H1 (cell line): ENCODE results near the gene KHDC4. TPM values are rescaled to one million over a fixed set of nuclear protein-coding genes. Genes with fewer than 3 reads are reported as not detected.

Experiments used
- CTCF ChIA-PET: fragments of 300-600 bp; sonication (Branson Sonifier 250); formaldehyde crosslinking; loops from one replicate; lab custom pipeline; 2021; ENCODE audit not compliant: partially characterized antibody; lab: Charles Lee
- POLR2A ChIA-PET: fragments of 300-600 bp; sonication (Branson Sonifier 250); formaldehyde crosslinking; loops from one replicate; lab custom pipeline; 2021; ENCODE audit warnings: inconsistent platforms; ENCODE audit not compliant: partially characterized antibody; lab: Charles Lee
- DNase-seq, 2 experiments: peaks; one replicate each; pipeline versions ENCODE4 v3.0.0 to v3.0.0-alpha.2; 2010 to 2022; ENCODE audit warnings: low spot score in 2 of 2, low read depth in 1 of 2, mixed read lengths in 1 of 2
- FAIRE-seq: peaks from 2 replicates; lab custom pipeline; 2011; peaks lifted over from hg19 to GRCh38; lab: Jason Lieb, UNC
- H2AFZ ChIP-seq: 2 replicates; pipeline ENCODE4 v1.8.1; 2012; ENCODE audit warnings: low read length, inconsistent platforms
- H2AK5ac ChIP-seq: 2 replicates; pipeline ENCODE4 v1.6.1; 2013; ENCODE audit warnings: low read depth, low read length
- H2BK120ac ChIP-seq: replicated peaks from 2 replicates; pipeline ENCODE3; 2013; ENCODE audit warnings: low read depth, low read length, inconsistent platforms
- H2BK12ac ChIP-seq: 2 replicates; pipeline ENCODE4 v1.6.1; 2013; ENCODE audit warnings: low read depth, low read length
- H2BK15ac ChIP-seq: 2 replicates; pipeline ENCODE4 v1.6.1; 2013; ENCODE audit warnings: low read length
- H2BK20ac ChIP-seq: 2 replicates; pipeline ENCODE4 v1.6.1; 2013; ENCODE audit warnings: low read length
- H2BK5ac ChIP-seq: 2 replicates; pipeline ENCODE4 v1.6.1; 2013; ENCODE audit warnings: low read depth, low read length
- H3K14ac ChIP-seq: 2 replicates; pipeline ENCODE4 v1.6.1; 2013; ENCODE audit warnings: inconsistent platforms; ENCODE audit not compliant: insufficient read length
- H3K18ac ChIP-seq: 2 replicates; pipeline ENCODE4 v1.6.1; 2013; ENCODE audit warnings: low read length; ENCODE audit errors: extremely low read depth
- H3K23ac ChIP-seq: 2 replicates; pipeline ENCODE4 v1.6.1; 2013; ENCODE audit warnings: inconsistent platforms; ENCODE audit not compliant: insufficient read length
- H3K23me2 ChIP-seq: 2 replicates; pipeline ENCODE4 v1.6.1; 2013; ENCODE audit warnings: low read depth, low read length
- H3K27ac ChIP-seq: 2 replicates; pipeline ENCODE4 v1.6.1; 2011; ENCODE audit warnings: low read depth, low read length, inconsistent platforms
- H3K27me3 ChIP-seq, 4 experiments: replicated peaks in 1 of 4; 1 replicate in 1 of 4; 2 replicates in 3 of 4; pipeline versions ENCODE4 v1.6.1 to v1.8.1; 2011 to 2013; ENCODE audit warnings: low read length in 3 of 4, mild to moderate bottlenecking in 3 of 4, inconsistent platforms in 2 of 4, mixed read lengths in 2 of 4, moderate library complexity in 1 of 4; ENCODE audit not compliant: control insufficient read depth in 3 of 4, insufficient read depth in 3 of 4; ENCODE audit errors: extremely low read depth in 1 of 4
- H3K36me3 ChIP-seq, 4 experiments: 2 replicates each; pipeline versions ENCODE4 v1.6.1 to v1.8.1; 2011 to 2013; ENCODE audit warnings: mild to moderate bottlenecking in 4 of 4, low read length in 3 of 4, moderate library complexity in 2 of 4, control low read depth in 1 of 4, inconsistent platforms in 1 of 4; ENCODE audit not compliant: insufficient read depth in 4 of 4, control insufficient read depth in 2 of 4
- H3K4ac ChIP-seq: replicated peaks from 2 replicates; pipeline ENCODE3; 2013; ENCODE audit warnings: low read length, low read depth, mixed read lengths, inconsistent platforms; ENCODE audit not compliant: insufficient read length
- H3K4me1 ChIP-seq, 4 experiments: replicated peaks in 1 of 4; 1 replicate in 1 of 4; 2 replicates in 3 of 4; pipeline versions ENCODE4 v1.6.1 to v1.8.1; 2011 to 2013; ENCODE audit warnings: low read length in 3 of 4, inconsistent platforms in 2 of 4, mixed read lengths in 1 of 4; ENCODE audit not compliant: insufficient read depth in 4 of 4, control insufficient read depth in 3 of 4
- H3K4me2 ChIP-seq, 2 experiments: 2 replicates each; pipeline versions ENCODE4 v1.6.1 to v1.8.1; 2011 to 2013; ENCODE audit warnings: low read depth in 2 of 2, low read length in 2 of 2, control low read depth in 1 of 2, inconsistent platforms in 1 of 2, mild to moderate bottlenecking in 1 of 2; ENCODE audit not compliant: insufficient read depth in 1 of 2
- H3K4me3 ChIP-seq, 4 experiments: fragments of 200-600, 300-600 bp in 1 of 4; sonication (generic), shearing (Covaris generic), sonication (Bioruptor Twin) in 1 of 4; 2 replicates each; pipeline versions ENCODE4 v1.5.1 to v1.8.1; 2011 to 2016; ENCODE audit warnings: low read length in 4 of 4, low read depth in 3 of 4, control low read depth in 2 of 4, inconsistent platforms in 2 of 4, mild to moderate bottlenecking in 2 of 4, mixed read lengths in 1 of 4, moderate library complexity in 1 of 4; ENCODE audit not compliant: insufficient read depth in 2 of 4; ENCODE audit errors: extremely low read depth in 1 of 4
- H3K56ac ChIP-seq: replicated peaks from 2 replicates; pipeline ENCODE3; 2013; ENCODE audit warnings: low read depth, mild to moderate bottlenecking, mixed read lengths, low read length, inconsistent platforms; ENCODE audit not compliant: insufficient read length
- H3K79me1 ChIP-seq: 2 replicates; pipeline ENCODE4 v1.6.1; 2013; ENCODE audit warnings: low read depth, low read length, control low read depth
- H3K79me2 ChIP-seq, 2 experiments: 2 replicates each; pipeline versions ENCODE4 v1.6.1 to v1.8.1; 2012 to 2013; ENCODE audit warnings: low read length in 2 of 2, mild to moderate bottlenecking in 2 of 2, inconsistent platforms in 1 of 2; ENCODE audit not compliant: insufficient read depth in 2 of 2, control insufficient read depth in 1 of 2
- H3K9ac ChIP-seq, 4 experiments: replicated peaks in 1 of 4; 1 replicate in 1 of 4; 2 replicates in 3 of 4; pipeline versions ENCODE4 v1.6.1 to v1.8.1; 2011 to 2013; ENCODE audit warnings: low read depth in 3 of 4, low read length in 3 of 4, control low read depth in 2 of 4, mild to moderate bottlenecking in 2 of 4, moderate library complexity in 2 of 4, inconsistent platforms in 1 of 4; ENCODE audit errors: extremely low read depth in 1 of 4
- H3K9me3 ChIP-seq, 2 experiments: 2 replicates each; pipeline versions ENCODE4 v1.6.1 to v1.8.1; 2012 to 2013; ENCODE audit warnings: mild to moderate bottlenecking in 2 of 2, moderate library complexity in 2 of 2, control low read depth in 1 of 2, inconsistent platforms in 1 of 2, low read depth in 1 of 2, low read length in 1 of 2, mixed read lengths in 1 of 2; ENCODE audit not compliant: insufficient read depth in 2 of 2
- H4K20me1 ChIP-seq, 2 experiments: replicated peaks in 1 of 2; 2 replicates each; pipeline versions ENCODE3 to v1.8.1; 2011 to 2013; ENCODE audit warnings: inconsistent platforms in 2 of 2, low read length in 2 of 2, mild to moderate bottlenecking in 1 of 2; ENCODE audit not compliant: insufficient read depth in 2 of 2, control insufficient read depth in 1 of 2
- H4K5ac ChIP-seq: 2 replicates; pipeline ENCODE4 v1.6.1; 2013; ENCODE audit warnings: low read length, low read depth, mixed read lengths, inconsistent platforms; ENCODE audit not compliant: insufficient read length
- H4K8ac ChIP-seq: 2 replicates; pipeline ENCODE4 v1.8.0; 2013; ENCODE audit warnings: mild to moderate bottlenecking, moderate library complexity, low read length, inconsistent platforms; ENCODE audit not compliant: insufficient read depth; ENCODE audit errors: extremely low read depth
- H4K91ac ChIP-seq: replicated peaks from 2 replicates; pipeline ENCODE3; 2013; ENCODE audit warnings: low read length, mixed read lengths, inconsistent platforms; ENCODE audit not compliant: insufficient read length
- BACH1 ChIP-seq: IDR thresholded peaks from 2 replicates; pipeline ENCODE4 v1.6.1; 2012; ENCODE audit warnings: low read length, improper control_type of control experiment
- BRCA1 ChIP-seq: IDR thresholded peaks from 2 replicates; pipeline ENCODE4 v1.6.1; 2012; ENCODE audit warnings: low read depth, low read length, improper control_type of control experiment
- CREB1 ChIP-seq: IDR thresholded peaks from 2 replicates; pipeline ENCODE4 v1.6.1; 2012; ENCODE audit warnings: inconsistent platforms
- CTBP2 ChIP-seq: IDR thresholded peaks from 2 replicates; pipeline ENCODE4 v1.7.0; 2011; ENCODE audit warnings: borderline replicate concordance, mild to moderate bottlenecking, moderate library complexity, mixed read lengths, low read length; ENCODE audit not compliant: insufficient read depth, insufficient read length
- EGR1 ChIP-seq: IDR thresholded peaks from 2 replicates; pipeline ENCODE4 v1.6.1; 2011; ENCODE audit warnings: low read depth, low read length, borderline replicate concordance
- KDM1A ChIP-seq: fragments of 200-600, 300-600 bp; sonication (generic); IDR thresholded peaks from 2 replicates; pipeline ENCODE4 v1.7.1; 2016; ENCODE audit warnings: mild to moderate bottlenecking, low read length, borderline replicate concordance
- KDM5A ChIP-seq: fragments of 200-600 bp; IDR thresholded peaks from 2 replicates; pipeline ENCODE4 v1.7.1; 2012; ENCODE audit warnings: mild to moderate bottlenecking, low read length, inconsistent platforms, mixed read lengths
- POLR2AphosphoS5 ChIP-seq: IDR thresholded peaks from 2 replicates; pipeline ENCODE4 v1.6.1; 2011; ENCODE audit warnings: low read depth, low read length
- RFX5 ChIP-seq: IDR thresholded peaks from 2 replicates; pipeline ENCODE4 v1.6.1; 2011; ENCODE audit warnings: low read depth, low read length, improper control_type of control experiment, borderline replicate concordance
- SIRT6 ChIP-seq: IDR thresholded peaks from one replicate; pipeline ENCODE4 v1.7.1; 2012; ENCODE audit warnings: low read length, inconsistent platforms
- SIX5 ChIP-seq: IDR thresholded peaks from 2 replicates; pipeline ENCODE4 v1.6.1; 2011; ENCODE audit warnings: mild to moderate bottlenecking, low read depth, low read length
- TEAD4 ChIP-seq: IDR thresholded peaks from 2 replicates; pipeline ENCODE4 v1.6.1; 2012; ENCODE audit warnings: low read depth, low read length, inconsistent platforms, mixed read lengths
- WGBS, 2 experiments: shearing (Covaris generic) in 1 of 2; methylation state at CpG; one replicate each; pipeline versions ENCODE4 v1.1.6 to v1.1.7; 2013 to 2015; ENCODE audit warnings: low lambda C conversion rate in 2 of 2, mixed read lengths in 2 of 2, inconsistent platforms in 1 of 2, low coverage in 1 of 2, missing lambda C conversion rate in 1 of 2; ENCODE audit not compliant: insufficient replicate concordance in 2 of 2, insufficient coverage in 1 of 2, insufficient read length in 1 of 2; ENCODE audit errors: extremely low coverage in 1 of 2, missing lambda C conversion rate in 1 of 2; 5-methylcytosine and 5-hydroxymethylcytosine counted together
- polyA plus RNA-seq, 7 experiments: library from polyadenylated mRNA; depleted of rRNA in 3 of 7; stranded (reverse) in 5 of 7; unstranded in 2 of 7; fragments of >200 nt in 5 of 7; fragments of 200-250 nt in 2 of 7; gene quantifications; 1 replicate in 5 of 7; 2 replicates in 1 of 7; 4 replicates in 1 of 7; pipeline versions ENCODE4 v1.2.1 to v1.2.3, GENCODE V29; 2011 to 2013; ENCODE audit warnings: missing spikeins in 2 of 7, mixed read lengths in 2 of 7
- total RNA-seq: library from RNA; stranded (reverse); fragmentation: NEBNext Ultra II Directional; extraction: Animal tissue kit (Norgen Biotek cat#: 25700); gene quantifications from 2 replicates; pipeline ENCODE4 v1.2.1, GENCODE V29; 2021
- TF ChIP-seq, protein P1 (sequence below): IDR thresholded peaks from 2 replicates; pipeline ENCODE4 v1.6.1; 2012; ENCODE audit warnings: low read length, inconsistent platforms

KHDC4 gene
- total and polyA plus RNA-seq, 2 of the 8 experiments (the other 6 are each of a cell fraction or from before 2014, with no cell fraction given) = 56.6 to 81.1 TPM

DNA sequence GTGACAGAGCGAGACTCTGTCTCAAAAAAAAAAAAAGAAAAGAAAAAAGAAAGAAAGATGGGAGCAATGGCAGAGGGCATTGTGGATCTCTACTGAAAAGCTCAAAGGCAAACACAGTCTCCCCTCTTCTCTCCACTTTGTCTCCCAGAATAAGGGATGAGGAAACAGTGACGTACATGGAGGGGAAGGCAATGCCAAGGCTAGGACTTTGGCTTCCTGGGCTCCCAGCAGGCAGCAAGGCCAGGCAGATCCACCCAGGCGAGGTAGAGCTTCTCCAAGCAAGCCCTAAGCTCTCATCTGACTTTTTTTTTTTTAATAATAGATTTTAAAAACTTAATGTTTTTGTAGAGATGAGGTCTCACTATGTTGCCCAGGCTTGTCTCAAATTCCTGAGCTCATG, 39.5 kb upstream of the KHDC4 start:
- WGBS, 2 experiments = 82% methylated on average over 2 of the region's 3 CpGs; no CpG with 5 or more reads in 1 of the 2 experiments
- H3K27ac ChIP-seq = no peak overlapping the region
- FAIRE-seq (no peak), DNase-seq (no peak)
- H3K14ac ChIP-seq = no peak overlapping the region
- H2AK5ac ChIP-seq = no peak overlapping the region
- H2BK12ac ChIP-seq = no peak overlapping the region
- no peak overlapping the region for H4K8ac ChIP-seq
- peaks cover 15 to 40% (median 27%) of the 10 kb centered on the region in 4 experiments for H3K4me1 ChIP-seq
- no peak overlapping the region for H3K56ac ChIP-seq
- no peaks in the 10 kb centered on the region for H3K9me3 ChIP-seq
- H3K9ac ChIP-seq = no peak overlapping the region
- POLR2A ChIA-PET = interaction anchor here (1.2 to 16.7 kb wide), 7 partner anchors 10 to 61 kb away, joined by 3 to 282 read pairs (median 5); partner anchors contain the start of genes ARHGEF2, KHDC4 and RXFP4
- H3K36me3 ChIP-seq = peaks cover 0 to 8% (median 4%) of the 10 kb centered on the region in 4 experiments; a peak in 4 of 8 replicates
- H2BK120ac ChIP-seq = no peak overlapping the region
- H3K4me3 ChIP-seq = no peak overlapping the region
- H2BK20ac ChIP-seq = no peak overlapping the region
- H3K79me2 ChIP-seq = peaks cover 42 to 89% of the 10 kb centered on the region in 2 experiments
- H3K23me2 ChIP-seq = peaks cover 18% of the 10 kb centered on the region
- H3K4me2 ChIP-seq = no peak overlapping the region
- H3K18ac ChIP-seq = no peak overlapping the region
- H3K79me1 ChIP-seq = peaks cover 40% of the 10 kb centered on the region
- peaks cover 26 to 33% of the 10 kb centered on the region in 2 experiments for H4K20me1 ChIP-seq
- no peak overlapping the region for H2AFZ ChIP-seq
- no peak overlapping the region for H3K23ac ChIP-seq
- H4K91ac ChIP-seq = no peak overlapping the region
- H2BK15ac ChIP-seq = no peak overlapping the region
- H4K5ac ChIP-seq = no peak overlapping the region
- H3K4ac ChIP-seq = no peak overlapping the region
- no peak overlapping the region for H2BK5ac ChIP-seq
- no peaks in the 10 kb centered on the region for H3K27me3 ChIP-seq
- CTCF ChIA-PET = interaction anchor here (0.6 to 9.6 kb wide), 14 partner anchors 6 to 412 kb away, joined by 3 to 126 read pairs (median 5); no protein-coding TSS in a partner anchor
- TF ChIP-seq BACH1 = no peak
- TF ChIP-seq CREB1 = no peak
- TF ChIP-seq CTBP2 = no peak
- TF ChIP-seq SIRT6 = no peak
- TF ChIP-seq EGR1 = no peak
- no peak for TF ChIP-seq BRCA1
- no peak for TF ChIP-seq KDM5A
- TF ChIP-seq, protein P1, sequence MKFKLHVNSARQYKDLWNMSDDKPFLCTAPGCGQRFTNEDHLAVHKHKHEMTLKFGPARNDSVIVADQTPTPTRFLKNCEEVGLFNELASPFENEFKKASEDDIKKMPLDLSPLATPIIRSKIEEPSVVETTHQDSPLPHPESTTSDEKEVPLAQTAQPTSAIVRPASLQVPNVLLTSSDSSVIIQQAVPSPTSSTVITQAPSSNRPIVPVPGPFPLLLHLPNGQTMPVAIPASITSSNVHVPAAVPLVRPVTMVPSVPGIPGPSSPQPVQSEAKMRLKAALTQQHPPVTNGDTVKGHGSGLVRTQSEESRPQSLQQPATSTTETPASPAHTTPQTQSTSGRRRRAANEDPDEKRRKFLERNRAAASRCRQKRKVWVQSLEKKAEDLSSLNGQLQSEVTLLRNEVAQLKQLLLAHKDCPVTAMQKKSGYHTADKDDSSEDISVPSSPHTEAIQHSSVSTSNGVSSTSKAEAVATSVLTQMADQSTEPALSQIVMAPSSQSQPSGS = no peak
- TF ChIP-seq POLR2AphosphoS5 = no peak
- no peak for TF ChIP-seq TEAD4
- no peak for TF ChIP-seq RFX5
- no peak for TF ChIP-seq KDM1A
- no peak for TF ChIP-seq SIX5
